Islet of Langerhans (tissue), 1 donor: ENCODE measurements around the gene PPARA.
A peak's percentile ranks its signal among the peaks of the same experiment; 100 is the strongest.

Experiments used
- FAIRE-seq: peaks from one replicate; lab custom pipeline; 2011; peaks lifted over from hg19 to GRCh38; lab: Jason Lieb, UNC

The PPARA gene

DNA sequence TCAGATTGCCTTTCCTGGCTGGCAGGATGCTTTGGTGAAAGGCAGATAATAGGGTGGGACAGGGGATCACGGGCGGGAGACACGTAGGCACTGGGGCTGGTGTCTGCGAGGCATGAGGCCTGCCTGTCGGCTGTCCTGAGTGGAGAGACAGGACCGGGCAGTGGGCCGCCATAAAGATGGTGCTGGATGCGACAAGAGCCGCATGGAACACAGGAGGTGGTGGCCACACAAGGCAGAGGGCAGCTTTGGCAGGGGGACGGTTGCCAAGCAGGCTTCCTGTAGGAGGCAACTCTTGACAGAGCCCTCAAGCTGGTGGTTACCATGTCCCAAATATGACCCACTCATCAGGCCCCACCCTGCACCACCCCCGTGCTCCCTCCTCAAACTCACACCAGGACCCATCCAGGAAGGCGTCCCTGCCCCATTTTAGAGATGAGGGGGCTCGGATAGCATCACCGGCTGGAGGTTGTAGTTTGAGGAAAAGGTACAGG is 4.9 kb upstream of the PPARA start:
- no peak for FAIRE-seq

DNA sequence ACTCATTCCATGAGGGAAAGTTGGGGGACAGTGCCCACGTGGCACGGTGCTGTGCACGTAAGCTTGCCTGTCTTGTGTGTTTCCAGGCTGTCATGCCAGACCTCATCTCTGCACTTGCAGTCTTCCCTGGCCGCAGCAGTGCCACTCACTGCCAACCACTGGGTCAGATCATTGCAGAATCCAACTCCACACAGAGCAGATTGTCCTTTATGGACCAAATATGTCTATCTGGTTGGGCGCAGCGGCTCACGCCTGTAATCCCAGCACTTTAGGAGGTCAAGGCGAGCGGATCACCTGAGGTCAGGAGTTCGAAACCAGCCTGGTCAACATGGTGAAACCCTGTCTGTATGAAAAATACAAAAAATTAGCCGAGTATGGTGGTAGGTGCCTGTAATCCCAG is 4.4 kb upstream of the PPARA start:
- no peak for FAIRE-seq

DNA sequence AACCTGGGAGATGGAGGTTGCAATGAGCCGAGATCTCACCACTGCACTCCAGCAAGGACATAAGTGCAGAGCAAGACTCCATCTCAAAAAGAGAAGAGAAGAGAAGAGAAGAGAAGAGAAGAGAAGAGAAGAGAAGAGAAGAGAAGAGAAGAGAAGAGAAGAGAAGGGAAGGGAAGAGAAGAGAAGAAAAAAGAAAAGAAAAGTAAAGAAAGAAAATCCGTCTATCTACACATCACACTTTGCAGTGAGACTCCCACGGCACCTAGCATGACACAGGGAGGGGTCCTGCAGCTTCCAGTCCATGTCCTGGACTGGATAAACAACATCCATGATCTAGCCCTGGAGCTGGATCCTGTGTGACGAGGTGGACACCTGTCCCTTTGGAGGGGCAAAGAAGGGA is 4.0 kb upstream of the PPARA start:
- FAIRE-seq: no peak

DNA sequence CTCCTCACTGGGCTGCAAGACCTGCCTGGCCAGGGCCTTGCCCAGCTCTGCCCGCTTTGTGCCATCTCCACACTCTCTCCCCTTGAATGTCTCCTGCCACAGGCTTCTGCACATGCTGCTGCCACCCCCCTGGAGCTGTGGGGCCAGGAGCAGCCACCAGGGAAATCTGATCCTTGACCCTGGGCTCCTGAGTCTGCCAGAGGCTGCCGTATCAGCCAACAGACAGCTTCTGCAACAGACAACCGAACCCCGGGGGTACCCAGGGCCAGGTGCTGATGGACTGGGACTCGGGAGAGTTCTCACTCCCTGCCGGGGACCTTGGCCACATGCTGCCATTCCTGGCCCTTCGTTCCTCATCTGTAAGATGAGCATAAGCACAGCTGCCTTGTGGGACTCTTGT is 3.3 kb upstream of the PPARA start:
- no peak for FAIRE-seq

DNA sequence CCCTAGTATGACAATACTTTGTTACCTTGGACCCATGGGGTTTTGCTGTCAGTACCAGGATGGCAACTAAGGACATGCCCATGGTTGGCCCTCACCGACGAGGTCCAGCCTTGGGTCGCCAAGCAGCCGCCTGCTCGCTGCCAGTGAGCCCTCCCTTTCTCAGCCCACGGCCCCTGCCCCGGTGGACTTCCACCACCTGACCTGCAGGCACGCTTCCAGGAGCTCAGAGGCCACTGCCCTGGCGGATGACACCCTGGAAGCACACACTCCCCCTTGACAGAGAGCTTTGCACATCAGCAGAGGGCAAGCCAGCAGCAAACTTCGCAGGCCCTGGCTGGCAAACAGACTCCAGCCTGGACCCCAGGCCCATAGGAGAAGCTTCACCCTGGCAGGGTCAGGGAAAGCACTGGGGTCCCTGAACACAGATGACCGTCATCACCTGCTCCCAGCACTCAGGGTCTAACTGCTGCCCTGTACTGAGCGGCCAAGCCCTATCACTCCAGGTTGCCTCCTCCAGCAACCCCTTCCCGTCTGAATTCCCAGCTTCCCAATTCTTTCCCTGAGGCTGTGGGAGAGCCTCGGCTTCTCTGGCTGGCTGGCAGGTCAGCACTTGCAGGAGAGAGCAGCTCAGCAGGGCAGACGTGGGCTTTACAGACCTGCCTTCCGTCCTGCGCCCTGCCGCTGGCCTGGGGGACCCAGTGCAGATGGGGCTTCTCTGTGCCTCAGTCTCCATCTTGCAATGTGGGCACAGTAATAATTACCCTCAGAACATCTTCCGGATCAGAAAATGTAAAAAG is 2.7 kb upstream of the PPARA start:
- FAIRE-seq: no peak

DNA sequence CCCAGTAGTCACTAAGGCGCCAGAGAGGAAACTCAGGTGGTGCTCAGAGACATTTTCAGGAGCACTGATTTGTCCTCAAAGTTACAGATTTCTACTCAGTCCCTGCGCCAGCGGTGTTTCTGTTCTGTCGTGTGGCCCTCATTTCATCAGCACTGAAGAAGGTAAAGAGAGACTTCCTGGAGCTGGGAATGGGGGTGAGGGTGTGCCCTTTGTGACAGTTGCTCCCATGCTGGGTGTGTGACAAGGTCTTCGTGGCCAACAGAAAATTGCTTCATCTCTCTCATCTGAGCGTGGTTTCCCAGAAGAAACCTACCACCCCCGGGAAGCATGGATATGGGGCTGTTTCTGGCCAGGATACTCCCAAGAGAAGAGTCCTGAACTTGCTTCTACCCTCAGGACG is 2.0 kb upstream of the PPARA start:
- FAIRE-seq: no peak

DNA sequence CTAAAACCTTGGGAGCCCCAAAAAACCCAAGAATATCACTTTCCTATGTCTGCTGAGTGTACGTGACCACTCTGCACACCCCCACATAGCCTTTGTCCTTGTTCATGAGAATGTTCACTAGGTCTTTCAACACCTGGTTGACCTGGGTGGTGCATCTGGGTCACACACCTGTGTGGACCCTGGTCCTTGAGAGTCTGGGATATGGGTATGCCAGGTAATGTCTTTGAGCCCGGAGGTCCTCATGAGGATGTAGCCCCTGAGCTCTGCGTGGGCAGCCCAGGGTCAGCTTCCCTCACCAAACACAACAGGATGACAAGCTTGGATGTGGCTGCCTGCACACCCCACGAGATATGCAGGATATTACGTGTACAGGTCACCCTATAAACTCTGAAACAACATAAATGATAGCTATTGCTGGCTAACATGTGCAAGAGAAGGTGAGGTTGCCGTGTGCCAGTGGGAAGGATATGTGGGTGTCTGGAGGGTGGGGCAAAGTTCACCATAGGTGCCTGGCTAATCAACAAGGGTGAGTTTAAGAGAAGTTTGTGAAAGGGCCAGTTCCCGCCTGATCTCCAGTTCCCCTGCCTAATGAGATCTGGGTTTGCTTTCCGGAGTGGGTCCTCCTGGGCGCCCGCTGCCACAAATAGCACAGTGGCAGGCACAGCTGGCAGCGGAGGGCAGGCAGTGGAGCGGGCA is 1.4 kb upstream of the PPARA start:
- FAIRE-seq: no peak

DNA sequence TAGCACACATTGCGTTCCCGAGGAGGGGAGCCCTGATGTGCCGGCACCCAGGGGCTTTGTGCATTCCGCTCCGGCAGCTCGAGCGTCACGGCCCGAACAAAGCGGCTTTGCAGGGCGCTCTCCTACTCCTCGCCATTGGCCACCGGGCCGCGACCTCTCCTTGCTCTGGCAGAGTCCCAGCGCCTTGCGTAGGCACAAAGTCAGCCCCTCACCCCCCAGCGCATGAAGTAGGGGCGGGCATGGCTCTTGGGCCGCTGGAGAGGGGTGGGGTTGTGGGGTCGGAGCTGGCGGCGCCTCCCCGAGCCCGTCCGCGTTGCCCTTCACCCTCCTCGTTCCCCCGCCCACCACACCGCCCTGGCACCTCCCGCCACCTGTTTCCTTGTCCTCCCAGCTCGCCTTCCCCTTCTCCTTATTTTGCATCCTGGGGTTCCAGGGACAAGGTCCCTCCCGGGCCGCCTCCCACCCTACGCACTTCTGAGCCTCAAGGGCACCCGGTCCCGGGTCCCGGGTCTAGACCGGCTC is 753 bp upstream of the PPARA start:
- FAIRE-seq: no peak

DNA sequence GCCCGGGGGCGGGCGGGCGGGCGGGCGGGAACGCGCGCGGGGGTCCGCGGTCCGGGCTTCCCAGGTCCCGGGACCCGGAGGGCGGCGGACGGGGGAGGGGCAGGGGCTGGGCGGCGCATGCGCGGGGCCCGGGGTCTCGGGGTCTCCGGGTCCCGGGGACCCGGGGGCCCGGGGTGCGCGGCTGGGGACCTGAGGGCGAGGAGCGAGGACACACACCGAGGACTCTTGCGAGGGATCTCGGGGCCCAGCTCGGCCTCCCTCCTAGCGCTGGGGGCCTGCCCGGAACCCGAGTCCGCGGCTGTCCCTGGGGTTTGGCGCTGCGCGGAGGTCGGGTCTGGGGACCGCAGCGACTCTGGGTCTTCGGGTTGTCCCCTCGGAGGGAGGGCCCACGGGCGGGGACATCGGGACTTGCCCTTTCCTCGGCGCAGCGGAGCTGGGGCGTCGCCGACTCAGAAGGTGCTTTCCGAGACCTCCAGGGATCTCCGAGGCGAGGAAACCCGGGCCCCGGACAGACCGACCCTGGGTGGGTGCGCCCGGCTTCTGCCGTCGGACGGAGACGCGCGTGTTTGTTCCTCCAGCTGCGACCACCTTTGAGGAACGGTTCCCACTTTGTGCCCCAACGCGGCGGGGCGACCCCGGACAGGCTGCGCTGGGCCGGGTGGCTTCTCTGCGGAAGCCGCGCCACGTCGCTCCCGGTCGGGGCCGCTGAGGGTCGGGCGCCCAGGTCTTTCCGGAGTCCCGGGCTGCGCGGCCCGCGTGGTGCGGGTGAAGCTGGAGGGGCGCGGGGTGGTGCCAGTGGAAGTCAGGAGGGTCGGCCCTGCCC is 540 bp downstream of the PPARA start:
- no peak for FAIRE-seq

DNA sequence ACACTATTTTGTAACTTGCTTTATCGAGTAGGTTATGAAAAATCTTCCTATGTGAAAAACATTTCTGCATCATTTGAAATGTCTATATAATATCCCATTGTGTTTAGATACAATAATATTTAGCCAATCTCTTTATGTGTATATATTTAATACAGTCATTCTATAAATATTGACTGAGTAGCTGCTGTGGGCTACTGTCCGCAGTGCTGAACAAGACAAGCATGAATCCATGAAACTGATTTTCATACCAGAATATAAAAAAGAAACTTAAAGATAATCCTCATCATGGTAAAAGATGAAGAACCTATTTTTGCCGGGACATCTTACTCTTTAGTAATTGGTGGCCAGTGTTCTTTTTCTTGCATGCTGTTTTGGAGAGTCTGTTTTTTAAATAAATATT is 3.6 kb downstream of the PPARA start:
- no peak for FAIRE-seq

DNA sequence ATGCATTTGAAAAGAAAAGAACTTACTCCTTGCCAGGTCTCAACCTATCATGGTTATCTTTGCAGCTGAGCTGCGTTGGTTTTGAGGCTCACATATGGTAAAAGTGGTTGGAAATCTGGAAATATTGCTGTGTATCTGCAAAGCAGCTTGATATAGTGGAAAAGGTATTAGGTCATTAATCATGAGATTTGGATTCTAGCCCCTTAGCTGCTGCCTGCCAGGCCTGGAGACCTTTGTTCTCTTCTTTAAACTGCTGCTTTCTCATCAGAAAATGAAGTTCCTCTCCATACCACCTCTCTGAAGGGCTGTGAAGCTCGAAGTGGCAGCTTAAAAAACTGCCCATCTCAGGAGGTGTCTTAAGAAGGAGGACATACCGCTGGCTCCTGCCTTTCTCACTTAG is 5.7 kb downstream of the PPARA start:
- no peak for FAIRE-seq

DNA sequence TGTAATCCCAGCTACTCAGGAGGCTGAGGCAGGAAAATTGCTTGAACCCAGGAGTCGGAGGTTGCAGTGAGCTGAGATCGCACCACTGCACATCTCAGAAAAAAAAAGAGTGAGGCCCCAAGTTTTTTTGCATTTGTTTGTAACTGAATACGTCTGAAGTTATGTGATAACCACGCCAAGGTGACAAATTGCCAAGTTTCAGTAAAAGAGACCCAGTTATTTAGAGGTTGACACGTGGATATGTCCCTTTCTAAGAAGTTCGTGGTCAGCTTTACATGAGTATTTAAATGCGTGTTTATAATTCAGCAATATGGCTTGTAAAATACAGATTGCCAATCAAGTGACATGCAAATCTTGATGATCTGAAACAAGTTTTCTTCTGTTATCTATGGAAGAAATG is 8.0 kb downstream of the PPARA start:
- no peak for FAIRE-seq

DNA sequence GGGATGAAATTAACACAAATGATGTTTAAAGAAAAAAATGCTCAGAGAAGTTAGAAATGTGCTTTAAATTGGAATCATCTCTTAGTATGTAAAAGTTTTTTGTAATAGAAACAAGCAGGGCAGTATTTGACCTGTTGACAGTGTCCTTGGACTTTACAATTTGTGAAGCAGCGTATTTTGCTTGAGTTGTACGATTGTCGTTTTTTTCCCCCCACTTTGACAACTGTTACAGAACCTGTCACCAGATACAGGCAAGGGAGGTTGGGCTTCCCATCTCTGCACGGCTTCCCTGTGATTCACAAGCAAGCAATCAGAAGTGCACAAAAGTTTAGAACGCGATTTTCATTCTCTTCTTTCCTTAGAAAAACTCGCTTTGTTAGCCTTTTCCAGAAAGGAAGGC is 8.9 kb downstream of the PPARA start:
- no peak for FAIRE-seq

DNA sequence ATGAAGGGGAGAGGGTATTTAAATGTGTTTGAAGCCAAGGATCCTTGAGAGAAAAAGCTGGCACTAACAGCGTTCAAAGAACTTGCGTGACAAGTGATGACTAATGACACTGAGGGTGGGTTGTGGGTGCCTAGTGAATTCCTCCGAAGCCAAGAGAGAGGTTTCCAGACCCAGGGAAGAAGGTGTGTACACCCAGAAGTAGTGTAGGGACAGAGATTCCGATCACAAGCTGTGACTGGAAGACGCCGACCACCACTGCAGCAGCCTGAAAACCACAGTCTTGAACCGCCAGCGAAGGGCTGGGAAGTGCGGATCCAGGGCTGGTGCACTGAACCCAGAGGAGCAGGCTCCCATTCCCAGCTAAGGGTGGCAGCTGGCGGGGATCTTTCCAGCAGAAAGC is 9.5 kb downstream of the PPARA start:
- no peak for FAIRE-seq

DNA sequence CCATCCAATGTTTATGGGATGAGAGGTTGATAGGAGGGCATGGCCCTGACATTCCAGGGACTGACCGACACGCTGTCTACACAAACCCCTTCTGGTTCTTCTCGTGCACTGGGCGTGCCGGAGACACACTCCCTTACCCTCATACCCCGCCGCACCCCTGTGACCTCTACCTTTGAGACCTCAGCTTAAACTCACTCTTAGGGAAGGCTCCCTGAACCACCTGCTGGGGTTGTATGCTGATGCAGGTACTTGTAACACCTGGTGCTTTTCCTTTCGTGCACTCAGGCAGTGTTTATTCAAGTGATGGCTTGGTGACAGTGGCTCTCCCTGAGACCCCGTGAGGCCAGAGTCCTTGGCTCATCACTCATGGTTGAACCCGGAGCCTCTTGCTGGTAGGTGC is 12.0 kb downstream of the PPARA start:
- FAIRE-seq: no peak

DNA sequence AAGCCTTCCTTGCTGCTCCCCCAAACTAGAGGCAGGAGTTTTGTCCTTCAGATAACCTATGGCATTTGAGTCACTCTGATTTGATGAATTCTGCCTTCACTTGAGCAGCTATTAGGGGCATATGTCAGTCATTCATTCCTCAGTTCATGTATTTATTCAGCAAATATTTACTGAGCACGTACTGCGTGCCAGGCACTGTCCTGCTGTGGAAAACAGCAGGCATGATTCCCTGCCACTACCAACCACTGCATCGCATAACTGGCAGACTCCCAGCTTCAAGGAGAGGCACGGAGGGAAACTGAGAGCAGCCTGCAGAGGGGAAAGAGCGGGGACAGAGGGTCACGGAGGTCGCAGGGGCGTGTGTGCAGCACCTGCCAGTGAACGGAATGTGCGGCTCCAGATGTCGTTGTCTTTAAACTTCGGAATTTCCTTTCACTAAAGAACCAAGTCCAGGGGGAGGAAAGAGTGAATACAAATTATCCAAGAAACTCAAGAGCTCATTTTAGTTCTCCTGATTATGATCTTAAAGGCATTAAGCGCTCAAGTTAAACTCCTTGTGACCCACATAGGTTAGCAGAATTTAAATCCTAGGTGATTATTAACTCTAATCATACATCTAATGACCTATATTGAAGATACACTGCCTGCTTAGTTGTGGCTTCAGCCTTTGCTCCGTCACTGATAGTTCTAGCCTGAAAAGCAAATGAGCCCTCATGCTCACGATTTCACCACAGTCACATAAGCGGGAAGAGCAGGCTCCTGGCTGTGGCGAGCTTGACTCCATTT is 12.6 kb downstream of the PPARA start:
- peak; percentile 87 for FAIRE-seq

DNA sequence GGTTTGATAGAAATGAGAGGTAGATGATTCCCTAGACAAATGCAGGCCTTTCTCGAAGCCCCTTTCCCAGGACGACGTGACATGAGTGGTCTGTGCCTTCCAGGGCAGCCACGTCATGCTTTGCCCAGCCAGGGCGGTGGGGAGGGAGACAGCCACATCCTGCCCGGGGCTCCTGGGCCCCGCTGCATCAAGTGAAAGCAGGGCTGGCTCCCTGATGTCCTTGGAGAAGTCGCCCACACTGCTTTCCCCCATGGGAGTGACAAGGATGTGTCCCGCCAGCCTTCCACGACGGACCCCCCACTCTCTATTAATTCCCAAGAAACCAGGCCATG is 13.2 kb downstream of the PPARA start:
- no peak for FAIRE-seq

DNA sequence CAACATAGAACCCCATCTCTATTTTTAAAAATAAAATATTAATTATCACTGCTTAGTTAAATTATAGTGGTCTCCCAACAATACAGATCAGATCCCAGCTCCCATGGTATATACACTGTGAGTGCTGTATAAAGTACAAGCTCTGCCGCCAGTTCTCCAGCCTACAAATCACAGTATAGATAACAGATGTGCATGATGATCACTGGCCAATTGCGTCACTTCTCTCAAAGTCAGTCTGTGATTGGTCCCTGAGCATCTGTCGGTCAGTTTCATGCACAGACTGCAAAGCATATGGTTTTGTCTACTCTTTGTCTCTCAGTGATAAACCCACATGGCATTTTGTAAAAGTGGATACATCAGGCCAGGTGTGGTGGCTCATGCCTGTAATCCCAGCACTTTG is 15.7 kb downstream of the PPARA start:
- FAIRE-seq: no peak

DNA sequence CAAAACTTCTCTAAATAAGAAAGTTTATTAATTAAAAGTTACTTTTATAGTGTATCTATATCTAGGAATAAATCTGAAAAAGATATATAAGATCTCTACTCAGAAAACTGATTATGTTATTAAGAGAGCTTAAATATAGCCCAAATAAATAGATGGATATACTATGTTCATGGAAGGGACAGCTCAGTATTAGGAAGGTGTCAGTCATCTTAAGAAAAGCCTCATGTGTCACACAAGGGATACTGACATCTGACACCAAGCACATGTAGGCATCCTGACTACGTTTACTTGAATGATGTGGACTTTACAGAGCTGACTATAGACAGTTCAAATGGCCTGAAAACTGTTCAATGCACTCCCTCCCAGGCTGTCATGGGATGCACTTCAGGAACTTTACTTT is 19.3 kb downstream of the PPARA start:
- no peak for FAIRE-seq

DNA sequence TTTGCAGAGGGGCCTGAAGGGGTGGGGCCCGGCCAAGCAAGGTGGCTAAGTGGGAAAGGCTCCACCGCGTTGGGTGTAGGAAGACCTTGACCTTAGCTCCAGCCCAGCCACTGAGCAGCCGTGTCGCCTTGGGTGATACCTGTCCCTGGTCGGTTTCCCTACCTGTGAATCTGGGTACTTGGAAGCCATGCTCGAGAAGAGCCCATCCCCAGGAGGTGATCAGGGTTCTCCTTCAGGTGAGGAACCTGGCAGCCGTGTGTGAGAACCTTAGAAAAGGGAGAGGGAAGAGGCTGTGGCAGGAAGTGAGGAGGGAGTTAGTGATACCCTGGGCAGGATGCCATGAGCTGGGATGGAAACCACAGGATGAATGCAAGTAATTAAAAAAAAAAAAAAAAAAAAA is 21.6 kb downstream of the PPARA start:
- FAIRE-seq: no peak

DNA sequence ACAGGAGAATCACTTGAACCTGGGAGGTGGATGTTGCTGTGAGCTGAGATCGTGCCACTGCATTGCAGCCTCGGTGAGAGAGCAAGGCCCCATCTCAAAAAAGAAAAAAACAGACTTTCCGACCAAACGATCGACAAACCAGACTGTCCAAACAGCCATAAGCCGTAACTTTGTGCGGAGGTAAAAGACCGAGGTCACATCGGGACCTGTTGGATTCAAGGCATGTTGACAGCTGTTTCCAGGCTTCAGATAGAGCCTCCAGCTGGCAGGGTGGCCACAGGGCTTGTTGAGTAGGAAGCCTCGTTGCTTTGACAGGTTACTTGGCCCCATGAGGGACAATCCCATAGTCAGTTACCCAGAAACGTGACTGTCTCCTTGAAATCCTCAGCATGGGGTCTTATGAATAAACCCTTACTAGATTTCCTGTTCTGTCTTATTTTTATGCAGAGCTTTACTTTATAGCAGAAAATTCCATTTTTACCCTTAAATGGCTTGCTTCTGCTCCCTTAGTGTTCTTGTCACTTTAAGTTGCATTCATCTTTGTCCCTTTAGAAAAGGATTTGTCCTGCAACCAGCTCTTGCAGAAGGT is 22.3 kb downstream of the PPARA start:
- no peak for FAIRE-seq

DNA sequence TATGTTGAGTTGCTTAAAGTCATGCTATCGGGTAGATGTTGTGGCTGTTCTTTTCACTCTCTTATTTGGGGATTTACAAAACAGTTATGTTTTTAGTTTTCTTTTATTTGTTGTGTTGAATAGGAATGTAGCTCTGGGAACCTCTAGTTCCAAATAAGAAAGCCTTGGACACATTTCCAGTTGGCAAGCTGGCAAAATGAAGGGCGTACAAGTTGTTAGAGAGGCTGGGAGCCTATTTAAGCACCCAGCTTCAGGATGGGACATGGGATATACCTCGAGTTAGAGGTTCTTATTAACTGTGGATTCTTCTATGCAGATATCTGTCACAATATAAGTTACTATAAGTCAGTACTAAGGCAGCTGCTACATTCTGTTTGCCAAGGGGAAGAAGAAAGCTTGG is 22.8 kb downstream of the PPARA start:
- no peak for FAIRE-seq
